B cell (primary cell): ENCODE results near the gene MGAT5. TPM values are rescaled to one million over a fixed set of nuclear protein-coding genes. Genes with fewer than 3 reads are reported as not detected.

Experiments
- ATAC-seq: fragments of 200-7000 bp; cut with Tn5 transposase; one replicate; pipeline ENCODE4 v1.10.0; 2021; ENCODE audit warnings: low read depth, mild to moderate bottlenecking, moderate number of reproducible peaks, moderate library complexity
- CTCF ChIA-PET: fragments of 350-600 bp; sonication (Branson Sonifier 250); formaldehyde crosslinking; loops from one replicate; lab custom pipeline; 2021; ENCODE audit warnings: antibody characterized with exemption, inconsistent platforms; lab: Charles Lee
- POLR2A ChIA-PET: fragments of 350-600 bp; sonication (Branson Sonifier 250); formaldehyde crosslinking; loops from one replicate; lab custom pipeline; 2021; ENCODE audit warnings: antibody characterized with exemption; lab: Charles Lee
- DNase-seq: peaks from one replicate; pipeline ENCODE4 v3.0.0; 2013
- H2AFZ ChIP-seq: 2 replicates; pipeline ENCODE4 v1.6.1; 2012; ENCODE audit warnings: mild to moderate bottlenecking, low read depth, low read length; ENCODE audit not compliant: insufficient read depth, poor library complexity, severe bottlenecking
- H3K27ac ChIP-seq, 2 donors: 1 replicate in 1 of 2; 2 replicates in 1 of 2; pipeline ENCODE4 v1.5.1; 2012 to 2013; ENCODE audit warnings: low read length in 2 of 2, mild to moderate bottlenecking in 2 of 2, moderate library complexity in 1 of 2
- H3K27me3 ChIP-seq, 4 experiments: fragments of 200-600 bp in 1 of 4; sonication (generic) in 1 of 4; replicated peaks in 1 of 4; 1 replicate in 2 of 4; 2 replicates in 2 of 4; pipeline versions ENCODE4 v1.6.1 to v1.7.0; 2013 to 2016; ENCODE audit warnings: low read length in 3 of 4, mild to moderate bottlenecking in 2 of 4, mixed read lengths in 1 of 4, moderate library complexity in 1 of 4; ENCODE audit not compliant: insufficient read depth in 4 of 4, control insufficient read depth in 3 of 4; ENCODE audit errors: control extremely low read depth in 1 of 4
- H3K36me3 ChIP-seq, 2 experiments: replicated peaks in 1 of 2; 1 replicate in 1 of 2; 2 replicates in 1 of 2; pipeline versions ENCODE4 v1.6.1 to v1.7.1; 2013; ENCODE audit warnings: low read length in 1 of 2; ENCODE audit not compliant: insufficient read depth in 2 of 2, control insufficient read depth in 1 of 2; ENCODE audit errors: control extremely low read depth in 1 of 2, extremely low read depth in 1 of 2
- H3K4me1 ChIP-seq, 2 donors: fragments of 200-600 bp in 1 of 2; sonication (generic) in 1 of 2; 1 replicate in 1 of 2; 2 replicates in 1 of 2; pipeline versions ENCODE4 v1.5.1 to v1.6.1; 2013 to 2017; ENCODE audit warnings: low read length in 2 of 2; ENCODE audit not compliant: control insufficient read depth in 2 of 2, insufficient read depth in 2 of 2
- H3K4me2 ChIP-seq: replicated peaks from 2 replicates; pipeline ENCODE3; 2012; ENCODE audit warnings: mild to moderate bottlenecking, low read depth, low read length; ENCODE audit not compliant: poor library complexity, severe bottlenecking
- H3K4me3 ChIP-seq, 5 experiments: fragments of 200-600 bp in 1 of 5; sonication (generic) in 1 of 5; 1 replicate in 3 of 5; 2 replicates in 2 of 5; pipeline versions ENCODE4 v1.5.1 to v1.7.0; 2011 to 2016; ENCODE audit warnings: low read length in 4 of 5, mild to moderate bottlenecking in 4 of 5, low read depth in 2 of 5, control low read depth in 1 of 5, moderate library complexity in 1 of 5; ENCODE audit not compliant: insufficient read depth in 1 of 5; ENCODE audit errors: control extremely low read depth in 1 of 5, extremely low read depth in 1 of 5
- H3K79me2 ChIP-seq: fragments of 200-600 bp; sonication (generic); one replicate; pipeline ENCODE4 v1.6.0; 2016; ENCODE audit warnings: low read length; ENCODE audit not compliant: control insufficient read depth, insufficient read depth
- H3K9ac ChIP-seq: fragments of 200-600 bp; sonication (generic); 2 replicates; pipeline ENCODE4 v1.6.1; 2017; ENCODE audit warnings: mild to moderate bottlenecking, low read length, moderate library complexity
- H3K9me3 ChIP-seq, 3 donors: one replicate each; pipeline versions ENCODE4 v1.6.1 to v1.7.1; 2013; ENCODE audit warnings: low read length in 2 of 3; ENCODE audit not compliant: control insufficient read depth in 2 of 3, insufficient read depth in 1 of 3; ENCODE audit errors: control extremely low read depth in 1 of 3
- H4K20me1 ChIP-seq: 2 replicates; pipeline ENCODE4 v1.6.0; 2012; ENCODE audit warnings: mild to moderate bottlenecking, low read length; ENCODE audit not compliant: insufficient read depth, control insufficient read depth, poor library complexity, severe bottlenecking
- H3K27ac Mint-ChIP-seq: one replicate; pipeline ENCODE4 v1.8.0; 2021; ENCODE audit warnings: mixed read lengths
- H3K27me3 Mint-ChIP-seq: one replicate; pipeline ENCODE4 v1.8.0; 2021; ENCODE audit warnings: mixed read lengths
- H3K4me1 Mint-ChIP-seq: one replicate; pipeline ENCODE4 v1.8.0; 2021; ENCODE audit warnings: mixed read lengths
- H3K4me3 Mint-ChIP-seq: one replicate; pipeline ENCODE4 v1.8.0; 2021; ENCODE audit warnings: mixed read lengths
- H3K9me3 Mint-ChIP-seq: one replicate; pipeline ENCODE4 v1.8.0; 2022; ENCODE audit warnings: mixed read lengths; ENCODE audit not compliant: insufficient read depth
- CTCF ChIP-seq: fragments of 200-600 bp; IDR thresholded peaks from one replicate; pipeline ENCODE4 v1.8.0; 2022; ENCODE audit warnings: antibody characterized with exemption, mild to moderate bottlenecking
- EZH2 ChIP-seq: IDR thresholded peaks from 2 replicates; pipeline ENCODE4 v1.6.1; 2012; ENCODE audit warnings: borderline replicate concordance, low read depth, mild to moderate bottlenecking, moderate library complexity, low read length; ENCODE audit not compliant: insufficient read depth, poor library complexity, severe bottlenecking
- WGBS: methylation state at CpG from one replicate; pipeline ENCODE4 v1.1.5; 2013; ENCODE audit warnings: missing lambda C conversion rate; ENCODE audit not compliant: insufficient coverage; 5-methylcytosine and 5-hydroxymethylcytosine counted together
- intact Hi-C: fragments of 100-400 bp; cut with micrococcal nuclease; formaldehyde crosslinking; loops from one replicate; pipeline ENCODE4 v1.10.0; 2022
- polyA plus RNA-seq: library from polyadenylated mRNA; depleted of rRNA; stranded (reverse); fragments of >200 nt; gene quantifications from 2 replicates; pipeline ENCODE4 v1.2.3, GENCODE V29; 2012
- total RNA-seq, 2 donors: library from RNA; stranded (reverse); fragments of 120-200 nt in 1 of 2; gene quantifications; 1 replicate in 1 of 2; 2 replicates in 1 of 2; pipeline versions ENCODE4 v1.2.3 to v1.2.4, GENCODE V29; 2013 to 2022

MGAT5 gene
- total and polyA plus RNA-seq, 2 donors (not counting 1 experiment from before 2014, with no cell fraction given), result 27.2 to 184 TPM

GRCh38 chr2:134282629-134283400 lies 28.9 kb downstream of the MGAT5 start:
- 36% methylated on average over 3 of the region's 4 CpGs for WGBS
- ChIA-PET CTCF (interaction anchor here (1.0 to 3.8 kb wide), 10 partner anchors 8 to 396 kb away, joined by 3 to 17 read pairs (median 4); no protein-coding TSS in a partner anchor), POLR2A (interaction anchor here (0.7 kb wide), 1 partner anchor 52 kb away, joined by 7 read pairs; no protein-coding TSS in a partner anchor)
- Histone ChIP-seq H3K4me2 (peak overlapping the region; percentile 63), H4K20me1 (no peaks in the 10 kb centered on the region), H3K27me3 (no peaks in the 10 kb centered on the region), H3K79me2 (peaks cover 100% of the 10 kb centered on the region), H3K4me1 (peaks cover 95 to 100% of the 10 kb centered on the region in 2 donors), H3K9me3 (peaks cover 0 to 2% (median 0%) of the 10 kb centered on the region in 3 donors), H2AFZ (no peak overlapping the region), H3K36me3 (peaks cover 5 to 13% of the 10 kb centered on the region in 2 experiments), H3K4me3 (peak overlapping the region in 1 of 5 experiments; percentile 40), H3K27ac (peak overlapping the region; percentile 56 to 80), H3K9ac (peak overlapping the region; percentile 32)
- ATAC-seq (peak; percentile 64), DNase-seq (peak; percentile 56)
- intact Hi-C loops, result loop anchor here (2.0 kb wide), 1 partner anchor 48 kb away; no protein-coding TSS in a partner anchor
- Mint-ChIP-seq H3K4me3 (peak overlapping the region; percentile 77), H3K4me1 (peaks cover 78% of the 10 kb centered on the region), H3K9me3 (no peaks in the 10 kb centered on the region), H3K27me3 (no peaks in the 10 kb centered on the region), H3K27ac (peak overlapping the region; percentile 88)
- TF ChIP-seq CTCF, result no peak
- no peak for TF ChIP-seq EZH2
